HG03135 (cell line): ENCODE results near the gene CACHD1.
A peak's percentile ranks its signal among the peaks of the same experiment; 100 is the strongest.

Source experiments
- ATAC-seq: cut with Tn5 transposase; IDR thresholded peaks from one replicate; pipeline ENCODE4 v1.9.1; 2021; ENCODE audit warnings: mild to moderate bottlenecking, moderate library complexity; ENCODE audit not compliant: unreplicated experiment

Gene CACHD1

DNA sequence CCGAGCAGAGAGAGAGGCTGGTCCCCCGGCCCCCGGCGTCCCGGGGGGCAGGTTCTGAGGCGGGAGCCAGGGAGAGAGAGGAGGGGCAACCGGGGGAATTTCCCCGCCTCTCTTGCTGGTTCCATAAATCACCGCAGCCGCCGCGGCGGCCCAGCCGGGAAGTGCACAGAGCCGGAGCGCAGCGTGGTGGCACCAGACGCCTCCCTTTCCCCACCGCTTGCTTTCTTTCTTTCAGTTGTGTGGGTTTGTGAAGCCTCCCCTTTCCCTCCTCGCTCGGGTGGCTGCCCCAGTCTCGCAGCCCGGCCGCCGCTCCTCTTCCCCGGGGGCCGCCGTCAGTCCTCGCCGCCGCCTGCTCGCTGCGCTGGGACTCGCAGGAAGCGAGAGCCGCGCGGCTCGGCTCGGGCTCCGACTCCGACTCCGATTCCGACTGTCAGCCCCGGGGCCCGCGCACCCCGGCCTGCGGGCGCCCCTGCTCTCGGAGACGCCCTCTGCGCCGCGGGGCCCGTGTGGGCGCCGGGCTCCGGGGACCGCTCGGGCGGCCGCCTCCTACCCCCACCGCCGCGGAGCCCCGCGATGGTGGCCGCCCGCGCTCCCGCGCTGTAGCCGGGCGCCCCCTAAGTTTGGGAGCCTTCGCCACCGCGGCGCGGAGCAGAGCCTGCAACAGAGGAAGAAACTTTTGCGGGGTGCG lies at the start of gene CACHD1:
Gene CACHD1, plus strand, starts transcription at position 153 of the 688 bp plus-strand sequence. CDS start 616 bp downstream, outside the sequence.
- ATAC-seq, result peak; percentile 73

DNA sequence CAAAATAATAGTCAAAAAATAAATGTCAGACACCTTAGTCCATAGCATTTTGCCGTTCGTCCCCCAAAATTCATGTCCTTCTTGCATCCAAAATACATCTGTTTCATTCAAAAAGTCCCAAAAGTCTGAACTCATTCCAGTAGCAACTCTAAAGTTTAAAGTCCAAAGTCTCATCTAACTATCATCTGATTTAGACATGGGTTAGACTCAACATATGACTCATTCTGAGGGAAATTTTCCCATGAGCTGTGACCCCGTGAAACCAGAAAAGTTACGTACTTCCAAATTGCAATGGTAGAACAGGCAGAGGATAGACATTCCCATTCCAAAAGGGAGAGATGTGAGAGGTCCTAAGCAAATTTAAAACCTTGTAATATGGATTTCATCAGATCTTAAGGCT lies 48.6 kb upstream of the CACHD1 start:
- ATAC-seq, result no peak

DNA sequence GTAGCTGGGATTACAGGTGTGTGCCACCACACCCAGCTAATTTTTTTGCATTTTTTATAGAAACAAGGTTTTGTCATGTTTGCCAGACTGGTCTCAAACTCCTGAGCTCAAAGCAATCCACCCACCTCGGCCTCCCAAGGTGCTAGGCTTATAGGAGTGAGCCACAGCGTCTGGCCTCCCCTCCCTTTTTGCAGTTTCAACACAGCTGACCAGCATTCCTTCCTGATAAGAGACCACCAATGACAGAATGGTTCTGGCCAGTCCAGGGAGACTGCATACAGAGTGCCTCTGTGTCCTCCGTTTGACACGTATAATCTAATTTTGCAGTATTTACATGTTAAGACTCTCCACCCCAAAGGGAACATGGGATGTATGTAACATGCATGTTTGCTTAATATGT lies 46.4 kb upstream of the CACHD1 start:
- no peak for ATAC-seq

DNA sequence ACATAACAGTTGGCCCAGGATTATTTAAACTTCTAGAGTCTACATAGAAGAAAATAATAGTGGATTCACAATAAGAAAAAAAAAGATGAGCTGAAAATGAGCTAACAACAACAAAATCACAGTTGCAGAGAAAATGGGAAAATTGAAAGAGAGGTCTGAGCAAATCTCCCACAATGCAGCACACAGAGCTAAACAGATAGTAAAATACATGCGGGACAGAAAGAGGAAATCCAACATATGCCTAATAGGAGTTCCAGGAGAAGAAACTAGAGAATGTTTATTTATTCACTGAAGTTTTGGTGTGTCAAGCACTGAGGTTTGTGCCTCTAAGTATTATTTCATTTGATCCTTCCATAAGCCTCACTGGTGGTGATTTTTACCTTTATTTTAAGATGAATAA lies 45.5 kb upstream of the CACHD1 start:
- ATAC-seq, result no peak

DNA sequence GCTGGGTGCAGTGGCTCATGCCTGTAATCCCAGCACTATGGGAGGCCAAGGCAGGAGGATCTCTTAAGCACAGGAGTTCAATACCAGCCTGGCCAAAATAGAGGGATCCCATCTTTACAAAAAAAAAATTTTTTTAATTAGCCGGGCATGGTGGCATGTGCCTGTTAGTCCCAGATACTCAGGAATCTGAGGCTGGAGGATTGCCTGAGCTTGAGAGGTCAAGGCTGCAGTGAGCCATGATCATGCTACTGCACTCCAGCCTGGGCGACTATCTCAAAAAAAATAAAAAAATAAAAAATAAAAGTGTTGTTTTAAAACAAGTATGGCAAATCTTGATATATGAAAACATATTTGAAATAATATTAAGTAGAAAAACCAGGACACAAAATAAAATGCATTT lies 44.4 kb upstream of the CACHD1 start:
- no peak for ATAC-seq

DNA sequence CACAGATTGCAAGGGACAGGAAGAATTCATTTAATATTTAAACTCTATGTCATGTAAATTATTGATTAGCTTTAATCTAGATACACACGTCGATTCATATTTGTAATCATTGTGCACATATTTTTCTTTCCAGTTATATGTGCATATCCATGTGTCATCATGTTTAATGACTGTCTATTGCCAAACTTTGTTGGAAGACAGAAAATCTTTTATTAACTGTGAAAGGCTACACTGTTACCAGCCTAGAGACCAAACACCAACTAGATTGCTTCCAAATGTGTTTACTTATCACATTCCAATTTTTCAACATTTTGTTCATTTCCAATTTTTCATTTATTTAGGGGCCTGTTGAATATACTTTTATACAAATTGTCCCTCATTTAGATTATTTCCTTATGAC lies 43.2 kb upstream of the CACHD1 start:
- no peak for ATAC-seq

DNA sequence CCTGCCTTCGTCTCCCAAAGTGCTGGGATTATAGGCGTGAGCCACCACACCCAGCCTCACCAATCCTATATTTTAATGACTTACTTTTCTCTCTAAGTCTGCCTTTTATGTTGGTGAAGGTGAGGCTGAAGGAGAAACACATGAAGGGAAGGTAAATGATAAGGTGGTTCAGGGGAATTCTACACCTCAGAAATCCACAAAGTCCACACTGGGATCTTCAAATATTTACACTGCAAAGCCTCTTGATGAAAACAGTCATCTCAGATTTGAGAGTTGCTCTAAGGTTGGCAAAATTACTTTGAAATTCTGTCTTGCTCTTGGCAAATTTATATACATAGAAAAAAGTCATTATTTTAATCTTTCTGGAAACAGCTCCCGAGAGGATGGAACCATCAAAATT lies 42.0 kb upstream of the CACHD1 start:
- ATAC-seq, result no peak

DNA sequence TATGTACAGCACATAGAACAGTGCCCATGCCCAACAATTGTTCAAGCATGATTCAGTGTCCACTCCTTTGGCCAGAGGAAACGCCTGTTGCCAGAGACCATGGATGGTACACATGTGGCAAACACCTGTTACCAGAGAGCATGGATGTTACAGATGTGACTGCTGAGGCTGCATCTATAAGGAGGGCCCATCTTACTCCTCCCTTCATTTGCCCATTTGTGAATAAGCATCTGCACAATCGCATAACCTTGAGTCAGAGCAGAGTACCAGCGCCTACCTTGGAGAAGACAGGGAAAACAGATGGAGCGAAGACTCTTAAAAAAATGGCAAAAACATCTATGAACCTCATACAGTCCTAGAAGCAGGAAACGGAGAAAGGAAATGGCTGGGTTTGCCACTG lies 36.6 kb upstream of the CACHD1 start:
- ATAC-seq, result no peak

DNA sequence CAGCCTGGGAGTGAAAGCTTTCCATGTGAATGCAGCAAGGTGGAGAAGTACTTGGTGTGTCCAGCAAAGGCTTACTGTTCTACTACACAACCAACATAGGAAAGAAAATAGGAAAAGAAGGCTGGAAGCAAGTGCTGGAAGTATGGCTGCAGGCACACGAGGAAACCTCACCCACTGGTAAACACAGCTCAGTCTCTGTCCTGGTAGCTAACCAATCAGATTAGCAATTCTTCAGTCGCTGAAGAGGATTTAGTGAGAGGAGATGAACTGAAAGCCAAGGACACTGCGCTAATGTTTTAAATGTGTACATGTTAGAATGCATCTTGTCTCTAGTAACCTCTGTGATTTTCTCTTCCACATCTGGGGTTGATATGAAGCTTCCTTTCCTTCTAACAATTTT lies 36.2 kb upstream of the CACHD1 start:
- ATAC-seq, result no peak

DNA sequence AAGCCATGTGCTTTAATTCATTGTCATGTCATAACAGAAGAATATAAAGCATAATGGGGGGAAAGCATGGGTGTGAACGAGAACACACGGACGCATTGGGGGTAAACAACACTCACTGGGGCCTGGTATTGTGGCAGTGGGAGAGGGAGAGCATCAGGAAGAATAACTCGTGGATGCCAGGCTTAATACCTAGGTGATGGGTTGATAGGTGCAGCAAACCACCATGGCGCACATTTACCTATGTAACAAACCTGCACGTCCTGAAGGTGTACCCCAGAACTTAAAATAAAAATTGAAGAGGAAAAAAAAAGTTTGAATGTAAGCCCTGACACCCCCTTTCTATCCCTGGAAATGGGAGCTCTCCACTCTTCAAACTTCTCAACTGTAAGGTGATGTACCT lies 34.9 kb upstream of the CACHD1 start:
- no peak for ATAC-seq

DNA sequence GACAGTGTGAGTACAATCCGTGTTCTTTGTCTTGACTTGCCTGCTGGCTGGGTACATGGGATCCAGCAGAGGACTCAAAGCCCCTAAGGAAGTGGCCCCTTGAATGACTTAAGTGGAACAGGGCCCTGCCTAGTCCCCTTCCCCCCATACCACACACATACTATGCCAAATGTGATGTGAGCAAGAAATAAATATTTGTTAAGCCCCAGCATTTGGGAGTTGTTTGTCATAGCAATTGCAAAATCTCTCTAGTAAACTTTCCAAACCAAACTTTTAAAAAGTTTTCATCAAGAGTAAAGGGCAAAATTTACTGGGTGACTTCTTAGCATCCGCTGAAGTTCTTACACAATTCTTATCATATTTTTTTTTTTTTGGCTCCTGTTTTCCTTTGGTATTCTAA lies 32.5 kb upstream of the CACHD1 start:
- ATAC-seq, result no peak

DNA sequence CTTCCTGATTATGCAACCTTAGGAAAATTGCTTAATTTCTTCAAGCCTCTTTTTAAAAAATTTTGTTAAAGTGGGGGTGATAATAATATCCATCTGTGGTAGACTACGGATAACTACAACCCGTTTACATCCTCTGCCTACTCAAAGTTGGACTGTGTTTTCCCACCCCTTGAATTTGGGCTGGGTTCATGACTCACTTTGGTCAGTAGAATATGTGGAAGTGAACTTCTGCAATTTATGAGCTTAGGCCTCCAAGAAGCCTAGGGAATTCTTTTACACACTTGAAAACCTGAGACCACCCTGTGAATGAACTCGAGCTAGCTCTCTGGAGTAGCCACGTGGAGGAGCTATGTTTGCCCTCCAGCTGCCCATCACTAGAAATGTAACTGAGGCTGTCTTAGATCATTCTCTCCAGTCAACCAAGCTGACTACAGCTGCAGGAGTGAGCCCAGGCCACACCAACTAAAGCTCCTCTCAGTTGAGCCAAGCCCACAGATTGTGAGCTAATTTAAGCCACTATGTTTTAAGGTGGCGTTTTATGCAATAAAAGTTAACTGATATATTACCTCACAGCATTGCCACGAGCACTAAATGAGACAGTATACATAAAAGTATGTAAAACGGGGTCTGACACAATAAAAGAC lies 29.6 kb upstream of the CACHD1 start:
- no peak for ATAC-seq

DNA sequence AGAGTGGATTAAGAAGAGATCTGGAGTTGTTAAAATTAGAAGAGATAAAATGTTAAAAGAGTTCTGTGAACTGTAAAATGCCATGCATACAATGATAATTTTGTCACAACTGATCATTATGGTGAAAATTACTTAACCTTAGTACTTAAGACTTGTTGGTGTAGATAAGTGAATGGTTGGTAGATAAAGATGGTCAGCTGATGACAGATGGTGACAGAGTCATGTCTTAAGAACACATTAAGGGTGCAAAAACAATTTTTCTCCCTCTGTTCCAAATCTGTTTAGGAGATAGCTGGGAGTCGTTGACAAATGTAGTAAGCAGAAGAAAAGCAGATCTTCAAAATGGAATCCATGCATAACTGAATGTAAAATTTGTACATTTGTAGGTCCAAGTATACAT lies 18.5 kb upstream of the CACHD1 start:
- no peak for ATAC-seq

DNA sequence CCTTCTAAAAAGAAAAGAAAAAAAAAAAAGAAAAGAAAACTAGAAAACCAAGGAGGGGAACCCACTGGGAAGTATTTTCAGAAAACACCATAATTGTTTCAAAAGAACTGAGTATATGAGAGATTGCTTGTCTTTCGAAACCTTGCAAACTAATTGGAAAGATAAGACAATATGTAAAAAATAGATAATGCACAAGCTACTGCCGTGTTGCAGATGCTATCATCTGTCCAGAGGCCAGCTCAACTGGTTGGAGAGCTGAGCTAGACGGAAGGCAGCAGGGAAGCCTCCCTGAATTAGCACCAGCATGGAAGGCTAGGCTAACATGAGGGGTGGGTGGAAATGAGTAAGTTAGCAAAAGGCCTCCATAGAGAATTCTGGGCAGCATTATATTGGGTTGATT lies 16.2 kb upstream of the CACHD1 start:
- no peak for ATAC-seq

DNA sequence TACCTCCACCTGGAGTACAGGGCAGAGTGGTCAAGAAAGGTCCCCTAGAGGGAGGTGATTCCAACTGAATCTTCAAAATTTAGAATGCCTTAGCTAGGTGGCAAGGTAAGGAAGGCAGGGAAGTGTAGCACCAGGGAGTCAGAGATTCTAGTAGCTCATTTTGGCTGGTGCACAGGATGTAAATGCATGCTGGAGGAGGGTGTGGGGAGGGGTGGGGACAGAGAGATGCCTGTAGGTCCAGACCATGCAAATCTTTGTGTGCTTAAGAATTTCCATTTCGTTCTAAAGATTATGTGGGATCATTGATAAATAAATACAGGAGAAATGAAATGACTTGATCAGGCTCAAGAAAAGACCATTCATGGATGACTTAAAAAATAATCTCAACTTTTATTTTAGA lies 11.0 kb upstream of the CACHD1 start:
- ATAC-seq, result no peak

DNA sequence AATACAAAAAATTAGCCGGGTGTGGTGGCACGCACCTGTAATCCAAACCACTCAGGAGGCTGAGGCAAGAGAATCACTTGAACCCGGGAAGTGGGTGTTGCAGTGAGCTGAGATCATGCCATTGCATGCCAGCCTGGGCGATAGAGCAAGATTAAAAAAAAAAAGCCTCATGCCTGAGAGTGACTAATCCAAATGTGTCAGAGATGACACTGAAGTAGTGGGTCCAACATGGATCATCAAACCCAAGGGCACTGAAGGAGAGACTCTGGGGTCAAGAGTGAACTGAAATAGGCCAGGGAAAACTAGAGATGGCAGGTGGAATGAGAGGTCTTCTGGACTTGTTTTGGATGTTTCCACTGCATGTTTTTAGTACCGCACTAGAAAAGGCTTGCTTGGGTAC lies 10.2 kb upstream of the CACHD1 start:
- ATAC-seq, result no peak

DNA sequence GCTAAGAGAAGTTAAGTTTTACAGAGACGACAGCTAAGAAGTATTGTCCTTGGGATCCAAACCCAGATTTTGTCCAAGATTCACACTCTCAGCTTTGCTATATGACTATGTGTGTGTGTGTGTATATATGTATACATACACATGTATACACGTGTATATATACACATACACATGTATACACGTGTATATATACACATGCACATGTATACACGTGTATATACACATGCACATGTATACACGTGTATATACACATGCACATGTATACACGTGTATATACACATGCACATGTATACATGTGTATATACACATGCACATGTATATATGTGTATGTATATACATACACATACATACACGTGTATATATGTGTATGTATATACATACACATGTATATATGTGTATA lies 3.9 kb upstream of the CACHD1 start:
- ATAC-seq, result no peak

DNA sequence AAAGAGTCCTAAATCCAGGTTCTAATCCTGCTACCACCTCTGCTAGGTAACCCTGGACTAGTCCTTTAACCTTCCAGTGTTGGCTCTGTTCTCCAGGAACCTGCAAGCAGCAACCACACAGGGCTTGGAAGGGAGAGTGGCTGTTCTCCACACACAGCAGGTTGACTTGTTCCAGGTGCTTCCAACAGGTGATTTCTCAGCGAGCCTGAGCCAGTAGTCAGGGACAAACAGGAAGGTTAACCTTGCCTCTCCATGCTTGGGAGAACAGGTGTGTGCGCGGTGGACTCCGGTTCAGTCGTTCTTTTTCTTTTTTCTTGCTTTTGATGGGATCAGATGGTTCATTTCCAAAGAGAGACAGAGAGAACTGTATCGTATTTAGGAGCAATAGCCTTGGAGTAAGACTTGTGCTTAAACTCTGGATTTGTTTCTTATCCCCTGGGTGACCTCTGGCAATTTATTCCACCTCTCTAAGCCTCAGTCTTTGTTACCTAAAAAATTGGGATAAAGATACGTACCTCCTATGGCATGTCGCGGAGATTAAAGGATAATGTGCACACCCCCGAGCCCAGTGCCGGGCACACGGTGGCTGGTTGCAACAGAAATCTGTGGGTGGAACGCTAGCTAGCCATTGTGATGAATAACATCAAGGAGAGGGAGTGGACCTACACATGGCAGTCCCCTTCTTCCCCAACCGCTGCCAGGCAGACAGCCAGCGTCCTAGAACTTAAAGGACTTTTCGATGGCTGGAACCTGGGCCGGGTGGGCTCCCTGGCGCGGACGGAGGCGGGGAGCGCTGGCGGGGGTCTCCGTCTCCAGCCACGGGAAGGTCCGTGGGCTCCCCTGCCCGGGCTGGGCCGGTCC lies 583 bp upstream of the CACHD1 start:
- ATAC-seq, result peak; percentile 4

DNA sequence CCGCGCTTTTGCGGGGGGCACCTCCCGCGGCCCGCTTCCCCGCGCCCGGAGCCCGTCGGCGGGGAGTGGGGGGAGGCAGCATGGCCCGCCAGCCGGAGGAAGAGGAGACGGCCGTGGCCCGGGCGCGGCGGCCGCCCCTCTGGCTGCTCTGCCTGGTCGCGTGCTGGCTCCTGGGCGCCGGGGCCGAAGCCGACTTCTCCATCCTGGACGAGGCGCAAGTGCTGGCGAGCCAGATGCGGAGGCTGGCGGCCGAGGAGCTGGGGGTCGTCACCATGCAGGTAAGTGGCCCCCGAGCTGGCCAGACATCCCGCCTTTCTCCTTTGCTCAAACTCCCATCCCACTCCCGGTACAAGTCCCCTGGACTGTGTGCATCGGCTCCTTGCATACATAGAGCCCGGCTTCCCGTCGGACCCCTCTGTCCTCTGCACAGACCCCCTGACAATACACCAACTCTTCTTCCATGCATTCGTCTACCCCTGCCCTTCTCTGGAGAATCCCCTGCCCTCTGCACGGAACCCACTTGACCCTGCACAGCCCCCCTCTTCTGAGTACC lies 812 bp downstream of the CACHD1 start:
- ATAC-seq, result peak; percentile 21

DNA sequence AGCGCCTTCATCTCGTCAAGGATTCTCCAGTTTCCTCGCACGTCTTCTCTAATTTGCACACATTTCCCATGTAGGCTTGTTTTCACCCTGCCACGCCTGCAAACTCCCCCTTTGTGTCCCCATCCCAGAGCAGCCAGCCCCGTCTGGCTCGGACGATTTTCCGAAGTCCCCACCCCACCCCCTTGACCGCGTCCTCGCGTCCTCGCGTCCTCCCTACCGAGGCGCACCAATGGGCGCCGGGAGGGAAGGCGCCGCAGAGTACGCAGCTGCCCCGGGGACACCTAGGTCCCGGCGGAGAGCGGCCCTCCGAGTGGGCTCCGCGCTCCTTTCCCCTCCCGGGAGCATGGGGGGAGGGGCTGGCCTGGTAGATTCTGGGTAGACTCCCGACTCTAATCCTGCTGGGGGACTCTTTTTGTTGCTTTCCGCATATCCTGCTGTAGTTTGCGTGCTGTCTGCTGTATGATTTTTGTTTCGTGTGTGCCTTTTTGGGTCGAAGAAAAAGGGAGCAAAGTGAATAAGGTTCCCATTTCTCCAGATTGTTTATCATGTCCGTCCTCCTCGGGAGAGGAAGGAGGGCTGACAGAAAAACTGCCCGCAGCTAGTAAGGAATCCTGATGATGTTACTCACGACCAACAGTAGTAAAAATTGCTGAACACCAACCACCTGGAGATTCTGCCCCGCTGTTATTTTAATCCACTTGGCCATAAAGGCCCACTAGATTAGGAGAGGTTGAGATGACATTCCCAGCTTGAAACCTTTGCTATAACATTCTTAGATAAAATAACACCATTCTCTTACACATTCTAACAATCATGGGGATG lies 1.5 kb downstream of the CACHD1 start:
- no peak for ATAC-seq

DNA sequence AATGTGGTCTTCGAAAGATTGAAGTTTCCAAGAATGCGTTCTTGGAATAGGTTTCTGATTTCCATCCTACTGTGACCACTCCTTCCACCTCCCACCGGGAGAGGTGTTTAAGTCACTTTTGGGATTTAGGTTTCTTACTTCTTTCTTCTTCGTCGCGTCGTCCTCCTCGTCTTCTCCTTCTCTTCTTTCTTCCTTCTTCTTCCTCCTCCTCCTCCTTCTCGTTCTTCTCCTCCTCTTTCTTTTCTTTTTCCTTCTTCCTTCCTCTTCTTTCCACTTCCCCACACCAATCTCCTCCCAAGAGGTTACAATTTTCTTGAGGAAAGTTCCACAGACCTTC lies 2.1 kb downstream of the CACHD1 start:
- ATAC-seq, result no peak
